HG03565 (cell line): ENCODE measurements around the gene TMEM154.

Experiments used
- ATAC-seq: cut with Tn5 transposase; IDR thresholded peaks from one replicate; pipeline ENCODE4 v1.9.1; 2021; ENCODE audit warnings: mild to moderate bottlenecking, moderate library complexity; ENCODE audit not compliant: unreplicated experiment

TMEM154 gene

DNA sequence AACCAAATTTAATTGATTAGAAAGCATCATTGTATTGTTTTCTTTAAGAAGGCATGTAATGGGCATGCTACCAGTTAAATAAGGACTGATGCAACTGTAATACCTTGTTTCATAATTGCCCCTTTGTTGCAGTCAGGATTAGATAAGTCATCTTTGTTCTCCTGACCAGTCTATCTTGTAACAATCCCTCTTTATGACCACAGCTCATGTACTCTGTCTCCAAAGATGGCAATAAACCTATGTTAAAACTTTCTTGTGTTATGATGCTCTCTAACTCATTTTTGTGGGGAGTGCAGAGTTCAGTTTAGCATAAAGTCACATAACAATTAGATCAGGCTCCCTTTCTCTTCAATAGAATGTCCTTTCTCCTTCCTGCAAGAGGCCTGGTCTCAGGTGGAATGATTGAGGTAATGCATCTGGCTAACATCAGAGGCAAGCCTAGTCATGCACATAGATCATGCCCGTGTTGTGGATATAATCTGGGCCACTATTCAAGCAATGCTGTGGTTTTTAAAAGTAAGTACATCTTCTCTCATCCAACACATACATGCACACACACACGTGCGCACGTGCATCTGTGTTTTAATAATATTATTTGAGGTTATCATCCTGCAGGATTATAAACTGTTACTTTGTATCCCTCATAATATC is 45.6 kb downstream of the TMEM154 start:
- ATAC-seq: no peak

- ATAC-seq: no peak
Measured at GRCh38 chr4:152633118-152633517, 46.7 kb downstream of the TMEM154 start.

GRCh38 chr4:152630324-152630723 is 49.5 kb downstream of the TMEM154 start:
- ATAC-seq: no peak

GRCh38 chr4:152629908-152630307 is 49.9 kb downstream of the TMEM154 start:
- ATAC-seq: no peak

DNA sequence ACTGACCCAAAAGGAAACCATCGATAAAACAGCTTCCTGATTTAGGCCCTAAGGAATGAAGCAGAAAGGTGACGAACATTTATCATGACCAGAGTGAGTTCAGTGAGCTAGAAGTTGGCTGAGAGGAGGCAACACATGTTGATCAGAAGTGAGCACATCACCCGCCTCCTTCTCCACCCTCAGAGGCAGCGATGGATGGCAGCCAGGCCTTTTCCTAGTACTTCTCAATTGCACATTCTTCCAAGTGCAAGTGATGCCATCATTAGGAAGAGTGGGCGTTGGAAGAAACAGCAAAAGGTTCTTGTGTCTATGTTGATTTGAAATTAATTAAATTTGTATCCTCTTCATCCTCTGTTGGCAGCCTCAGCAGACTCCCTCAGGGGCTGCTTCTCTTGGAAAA is 51.7 kb downstream of the TMEM154 start:
- ATAC-seq: no peak

DNA sequence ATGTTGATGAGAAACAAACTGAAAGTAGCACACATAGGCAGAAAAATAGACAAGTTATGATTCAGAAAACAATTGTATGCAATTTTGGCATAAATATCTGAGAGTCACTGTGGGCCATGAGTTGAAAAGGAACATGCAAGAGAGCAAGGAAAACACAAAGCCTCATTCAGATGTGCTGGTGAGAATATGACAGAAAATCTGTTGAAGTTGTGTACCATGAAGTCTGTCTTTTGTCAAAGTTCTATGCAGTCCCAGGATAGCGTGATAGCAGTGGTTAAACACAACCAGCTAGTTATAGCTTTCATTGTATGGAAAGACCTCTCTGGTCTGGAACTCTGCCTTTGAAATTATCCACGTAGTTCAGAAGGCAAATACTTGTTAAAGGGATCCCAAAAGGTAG is 53.0 kb downstream of the TMEM154 start:
- no peak for ATAC-seq

DNA sequence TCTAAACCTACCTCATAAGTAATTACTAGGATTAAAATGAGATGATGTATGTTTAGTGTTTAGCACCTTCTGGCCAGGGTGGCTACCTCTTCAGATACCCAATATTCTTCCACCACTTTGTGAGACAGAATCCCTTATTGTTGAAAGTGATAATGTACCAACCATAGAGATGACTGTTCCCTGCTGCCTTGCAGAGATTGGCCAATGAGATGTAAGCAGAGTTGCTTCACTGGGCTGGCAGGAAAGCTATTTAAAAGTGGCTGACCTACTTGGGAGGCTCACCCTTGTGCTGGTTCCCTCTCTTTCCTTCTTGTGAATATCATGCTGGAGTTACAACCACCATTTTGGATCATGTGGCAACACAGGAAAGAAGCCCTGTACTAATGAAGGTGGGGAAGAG is 58.9 kb downstream of the TMEM154 start:
- ATAC-seq: no peak

- ATAC-seq: no peak
Measured at GRCh38 chr4:152620218-152620617, 59.6 kb downstream of the TMEM154 start.

- ATAC-seq: no peak
Measured at GRCh38 chr4:152619556-152619955, 60.2 kb downstream of the TMEM154 start.

DNA sequence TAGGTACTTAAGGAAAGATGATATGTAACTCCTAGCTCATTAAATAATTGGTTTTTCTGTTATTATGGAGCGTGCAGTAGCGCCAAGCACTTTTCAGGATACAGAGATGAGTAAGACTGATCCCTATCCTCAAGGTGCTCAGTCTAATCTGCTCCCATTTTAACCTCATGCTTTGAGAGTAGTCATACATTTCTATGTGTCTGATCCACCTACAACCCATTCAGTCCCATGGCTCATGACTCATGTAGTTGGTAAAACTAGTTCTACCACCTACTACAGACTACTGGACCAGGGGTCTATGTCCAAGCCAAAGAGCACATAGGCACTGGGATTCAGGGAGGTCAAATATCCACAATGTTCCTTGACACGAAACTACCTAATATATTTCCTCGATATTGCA is 60.8 kb downstream of the TMEM154 start:
- no peak for ATAC-seq

DNA sequence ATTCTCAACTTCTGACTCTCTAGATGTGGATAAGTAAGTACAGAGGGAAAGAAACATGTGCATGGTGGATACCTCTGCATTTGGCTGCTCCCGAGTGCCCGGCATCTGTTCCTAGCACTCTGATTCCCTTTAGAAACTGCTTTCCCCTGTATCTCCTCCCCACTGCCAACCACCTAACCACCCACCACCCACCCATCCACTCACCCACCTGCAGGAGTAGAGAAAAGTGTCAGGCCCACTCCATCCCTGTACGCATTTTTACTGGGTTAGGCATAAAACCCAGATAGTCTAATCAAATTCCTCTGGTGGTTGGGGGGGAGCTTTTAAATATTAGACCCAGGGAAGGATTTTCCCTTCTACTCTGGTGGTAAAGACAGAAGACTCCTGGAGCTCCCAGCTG is 63.0 kb downstream of the TMEM154 start:
- ATAC-seq: no peak

GRCh38 chr4:152613841-152614721 is 65.7 kb downstream of the TMEM154 start:
- ATAC-seq: no peak

GRCh38 chr4:152613351-152613750 is 66.4 kb downstream of the TMEM154 start:
- ATAC-seq: no peak

DNA sequence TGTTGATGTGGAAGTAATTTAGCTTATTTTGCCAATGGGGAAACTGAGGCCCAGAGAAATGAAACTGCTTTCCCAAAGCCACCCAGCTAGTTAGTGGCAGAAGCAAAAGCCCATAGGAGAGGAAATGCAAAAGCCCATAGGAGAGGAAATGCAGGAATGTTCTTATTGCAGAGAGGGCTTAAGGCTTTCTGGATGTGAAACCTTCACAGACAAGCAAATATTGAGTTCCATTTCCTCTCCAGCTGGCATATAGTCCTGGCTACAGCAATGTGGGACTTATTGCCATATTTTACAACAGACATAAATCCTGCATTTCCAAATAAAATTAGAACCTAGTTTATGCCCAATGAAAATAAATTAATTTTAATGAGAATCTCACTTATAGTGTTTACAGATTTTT is 69.7 kb downstream of the TMEM154 start:
- no peak for ATAC-seq

GRCh38 chr4:152609481-152609880 is 70.3 kb downstream of the TMEM154 start:
- no peak for ATAC-seq

DNA sequence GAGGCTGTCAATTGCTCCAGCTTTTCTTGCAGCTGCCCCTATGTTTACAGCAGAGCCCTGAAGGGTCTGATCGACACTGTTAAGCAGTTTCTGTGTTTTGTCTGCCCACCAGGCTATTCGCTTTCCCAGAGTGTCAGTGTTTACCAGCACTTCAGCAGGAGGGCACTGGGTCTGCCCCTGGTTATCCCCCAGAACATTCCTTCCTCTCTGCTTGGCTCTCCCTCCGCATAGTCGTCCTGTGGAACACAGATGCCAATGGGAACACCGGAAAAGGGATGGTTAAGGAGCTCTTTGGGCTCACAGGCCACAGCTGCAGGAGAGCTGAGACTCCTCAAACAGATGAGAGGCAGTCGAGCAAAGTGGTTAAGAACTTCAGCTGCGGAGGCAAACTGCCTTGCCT is 72.6 kb downstream of the TMEM154 start:
- no peak for ATAC-seq

- ATAC-seq: no peak
Measured at GRCh38 chr4:152606753-152607152, 73.0 kb downstream of the TMEM154 start.

DNA sequence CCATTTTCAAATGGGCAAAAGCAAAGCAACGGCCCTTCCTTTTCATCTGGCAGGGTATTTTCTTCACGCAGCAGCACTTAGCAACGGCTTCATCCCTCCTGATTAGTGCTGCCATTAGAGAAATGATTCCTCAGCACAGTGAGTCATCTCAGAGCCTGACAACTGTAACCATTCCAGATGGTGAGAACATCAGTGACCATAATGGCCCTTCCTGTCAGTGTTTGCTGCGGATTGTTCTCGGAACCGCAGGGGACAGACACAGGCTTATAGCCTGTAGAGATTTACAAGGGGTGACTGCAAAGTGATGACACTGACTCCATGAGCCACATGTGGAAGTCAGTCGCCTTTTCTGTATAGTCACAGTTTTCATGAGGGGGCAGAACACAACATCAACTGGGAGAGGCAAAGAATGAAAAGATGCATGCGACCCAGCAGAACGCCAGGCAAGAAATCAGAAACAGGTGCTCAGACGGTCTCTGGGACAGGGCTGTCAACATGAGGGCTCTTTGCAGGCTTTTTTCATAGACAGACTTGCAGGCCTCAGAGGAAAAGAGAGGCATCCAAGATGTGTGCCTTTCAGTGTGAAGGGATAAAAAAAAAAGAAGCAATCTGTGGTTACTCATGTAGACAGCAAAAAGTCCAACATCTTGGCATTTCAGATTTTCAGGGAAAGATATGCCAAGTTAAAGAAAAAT is 74.0 kb downstream of the TMEM154 start:
- ATAC-seq: no peak

GRCh38 chr4:152605031-152605430 is 74.8 kb downstream of the TMEM154 start:
- no peak for ATAC-seq

GRCh38 chr4:152601156-152601555 is 78.6 kb downstream of the TMEM154 start:
- ATAC-seq: no peak

DNA sequence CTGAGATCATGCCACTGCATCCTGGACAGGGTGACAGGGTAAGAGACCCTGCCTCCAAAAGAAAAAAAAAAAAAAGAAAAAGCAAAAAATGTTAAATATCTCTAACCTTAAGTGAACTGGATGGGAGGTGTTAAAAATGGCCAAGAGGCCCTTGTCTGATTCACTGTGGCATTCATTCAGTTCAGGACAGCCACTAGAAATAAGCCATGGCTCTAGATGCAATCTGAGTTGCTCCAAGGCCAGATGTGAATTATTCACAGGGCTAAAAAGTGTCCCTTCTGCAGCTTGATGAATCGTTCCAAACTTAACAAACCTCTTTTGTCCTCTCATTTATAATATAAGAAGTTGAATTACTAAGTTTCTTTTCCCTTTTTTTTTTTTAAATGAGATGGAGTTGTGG is 80.2 kb downstream of the TMEM154 start:
- no peak for ATAC-seq

GRCh38 chr4:152599095-152599494 is 80.7 kb downstream of the TMEM154 start:
- no peak for ATAC-seq
